Activated B cell treated with CpG ODN at 0.5 μM for 24 hours (primary cell): ENCODE measurements around the gene C1QL1. TPM values are rescaled to one million over a fixed set of nuclear protein-coding genes. Genes with fewer than 3 reads are reported as not detected.

Experiments used
- ATAC-seq: fragments of 200-7000 bp; cut with Tn5 transposase; one replicate; pipeline ENCODE4 v1.10.0; 2021; ENCODE audit warnings: low read depth, mild to moderate bottlenecking, moderate library complexity
- CTCF ChIA-PET: fragments of 350-600 bp; sonication (Branson Sonifier 250); formaldehyde crosslinking; loops from one replicate; lab custom pipeline; 2021; ENCODE audit warnings: antibody characterized with exemption; lab: Charles Lee
- POLR2A ChIA-PET: fragments of 350-600 bp; sonication (Branson Sonifier 250); formaldehyde crosslinking; loops from one replicate; lab custom pipeline; 2021; ENCODE audit warnings: antibody characterized with exemption; lab: Charles Lee
- DNase-seq: peaks from one replicate; pipeline ENCODE4 v3.0.0; 2022
- H3K27ac Mint-ChIP-seq: one replicate; pipeline ENCODE4 v1.8.0; 2020; ENCODE audit warnings: mixed read lengths
- H3K27me3 Mint-ChIP-seq: one replicate; pipeline ENCODE4 v1.8.0; 2021; ENCODE audit warnings: mixed read lengths
- H3K36me3 Mint-ChIP-seq: one replicate; pipeline ENCODE4 v1.8.0; 2021; ENCODE audit warnings: low read depth, mixed read lengths
- H3K4me1 Mint-ChIP-seq: one replicate; pipeline ENCODE4 v1.8.0; 2021; ENCODE audit warnings: mixed read lengths
- H3K4me3 Mint-ChIP-seq: one replicate; pipeline ENCODE4 v1.8.0; 2020; ENCODE audit warnings: mild to moderate bottlenecking, mixed read lengths
- H3K9me3 Mint-ChIP-seq: one replicate; pipeline ENCODE4 v1.8.0; 2020; ENCODE audit warnings: mixed read lengths
- intact Hi-C: fragments of 100-400 bp; cut with micrococcal nuclease; formaldehyde crosslinking; loops from one replicate; pipeline ENCODE4 v1.15.1; 2024
- total RNA-seq: library from RNA; stranded (reverse); gene quantifications from 2 replicates; pipeline ENCODE4 v1.2.3, GENCODE V29; 2022
- TF ChIP-seq, protein P1 (sequence below): fragments of 200-600 bp; IDR thresholded peaks from one replicate; pipeline ENCODE4 v1.8.0; 2022; ENCODE audit warnings: antibody characterized with exemption, mild to moderate bottlenecking

The C1QL1 gene
- total RNA-seq, 1 donor from 2014 or later, result not detected

DNA sequence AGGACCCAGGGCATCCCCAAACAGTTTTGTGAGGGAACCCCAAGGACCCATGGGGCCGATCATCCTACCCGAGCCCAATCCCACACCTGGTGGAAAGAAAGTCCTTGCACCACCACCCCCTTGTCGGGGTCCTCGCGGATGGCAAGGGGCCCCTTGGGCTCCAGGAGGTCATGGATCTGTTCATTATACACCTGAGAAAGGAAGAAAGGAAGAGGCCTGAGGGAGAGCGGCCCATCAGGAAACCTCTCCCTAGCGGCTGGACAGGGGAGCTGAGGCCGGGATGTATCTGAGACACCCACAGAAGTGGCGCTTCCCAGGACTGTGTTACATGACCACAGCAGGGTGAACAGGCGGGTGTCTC, 33.4 kb downstream of the C1QL1 start:
- TF ChIP-seq, protein P1, sequence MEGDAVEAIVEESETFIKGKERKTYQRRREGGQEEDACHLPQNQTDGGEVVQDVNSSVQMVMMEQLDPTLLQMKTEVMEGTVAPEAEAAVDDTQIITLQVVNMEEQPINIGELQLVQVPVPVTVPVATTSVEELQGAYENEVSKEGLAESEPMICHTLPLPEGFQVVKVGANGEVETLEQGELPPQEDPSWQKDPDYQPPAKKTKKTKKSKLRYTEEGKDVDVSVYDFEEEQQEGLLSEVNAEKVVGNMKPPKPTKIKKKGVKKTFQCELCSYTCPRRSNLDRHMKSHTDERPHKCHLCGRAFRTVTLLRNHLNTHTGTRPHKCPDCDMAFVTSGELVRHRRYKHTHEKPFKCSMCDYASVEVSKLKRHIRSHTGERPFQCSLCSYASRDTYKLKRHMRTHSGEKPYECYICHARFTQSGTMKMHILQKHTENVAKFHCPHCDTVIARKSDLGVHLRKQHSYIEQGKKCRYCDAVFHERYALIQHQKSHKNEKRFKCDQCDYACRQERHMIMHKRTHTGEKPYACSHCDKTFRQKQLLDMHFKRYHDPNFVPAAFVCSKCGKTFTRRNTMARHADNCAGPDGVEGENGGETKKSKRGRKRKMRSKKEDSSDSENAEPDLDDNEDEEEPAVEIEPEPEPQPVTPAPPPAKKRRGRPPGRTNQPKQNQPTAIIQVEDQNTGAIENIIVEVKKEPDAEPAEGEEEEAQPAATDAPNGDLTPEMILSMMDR, result no peak
- H3K27me3 Mint-ChIP-seq, result no peaks in the 10 kb centered on the region
- H3K36me3 Mint-ChIP-seq, result no peaks in the 10 kb centered on the region
- H3K4me1 Mint-ChIP-seq, result no peaks in the 10 kb centered on the region
- no peaks in the 10 kb centered on the region for H3K9me3 Mint-ChIP-seq
- intact Hi-C loops, result no loop called here
- DNase-seq (no peak), ATAC-seq (no peak)
- ChIA-PET CTCF (no interaction called here), POLR2A (no interaction called here)
- H3K4me3 Mint-ChIP-seq, result no peak overlapping the region
- no peak overlapping the region for H3K27ac Mint-ChIP-seq

DNA sequence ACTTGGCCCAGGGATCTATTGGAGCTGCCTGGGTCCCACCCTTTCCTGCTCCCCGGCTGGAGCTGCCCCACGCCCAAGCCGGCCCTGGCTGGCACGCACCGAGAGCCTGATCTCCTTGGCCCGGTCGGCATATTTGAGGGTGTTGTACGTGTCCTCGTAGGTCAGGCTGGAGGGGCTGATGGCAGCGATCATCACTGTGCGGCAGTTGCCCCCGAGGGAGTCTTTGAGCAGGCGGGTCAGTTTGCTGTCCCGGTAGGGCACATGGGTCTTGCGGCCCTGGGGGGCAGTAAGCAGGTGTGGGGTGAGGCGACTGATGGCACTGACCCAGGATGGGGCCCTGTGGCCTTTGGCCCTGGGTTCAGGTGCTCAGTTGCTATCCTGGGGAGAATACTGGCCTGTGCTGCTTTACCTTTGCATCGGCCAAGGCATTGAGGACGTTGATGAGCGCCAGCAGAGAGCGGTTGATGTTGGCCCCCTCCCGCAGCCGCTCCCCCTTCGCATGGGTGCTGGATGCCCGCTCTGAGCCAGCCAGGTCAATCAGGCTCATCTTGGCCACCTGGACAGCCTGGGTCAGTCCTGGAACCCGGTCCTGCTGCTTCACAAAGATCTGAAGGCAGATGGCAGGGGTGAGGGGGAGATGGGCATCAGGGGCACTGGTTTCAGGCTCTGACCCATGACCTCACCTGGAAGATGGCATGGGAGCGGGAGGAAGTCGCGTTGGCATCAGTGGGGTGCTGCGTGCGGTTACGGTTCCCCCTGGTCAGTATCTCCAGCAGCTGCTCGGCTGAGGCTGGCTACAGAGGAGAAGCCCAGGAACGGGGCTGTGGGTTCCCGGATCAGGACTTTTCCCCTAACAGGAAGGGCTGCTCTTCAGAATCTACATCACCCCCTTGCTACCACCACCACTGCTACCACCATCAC, 34.0 kb downstream of the C1QL1 start:
- ATAC-seq (no peak), DNase-seq (no peak)
- POLR2A ChIA-PET, result no interaction called here
- H3K4me1 Mint-ChIP-seq, result no peaks in the 10 kb centered on the region
- CTCF ChIA-PET, result no interaction called here
- TF ChIP-seq, protein P1, result no peak
- H3K4me3 Mint-ChIP-seq, result no peak overlapping the region
- intact Hi-C loops, result no loop called here
- no peaks in the 10 kb centered on the region for H3K27me3 Mint-ChIP-seq
- H3K9me3 Mint-ChIP-seq, result no peaks in the 10 kb centered on the region
- H3K36me3 Mint-ChIP-seq, result no peaks in the 10 kb centered on the region
- no peak overlapping the region for H3K27ac Mint-ChIP-seq

DNA sequence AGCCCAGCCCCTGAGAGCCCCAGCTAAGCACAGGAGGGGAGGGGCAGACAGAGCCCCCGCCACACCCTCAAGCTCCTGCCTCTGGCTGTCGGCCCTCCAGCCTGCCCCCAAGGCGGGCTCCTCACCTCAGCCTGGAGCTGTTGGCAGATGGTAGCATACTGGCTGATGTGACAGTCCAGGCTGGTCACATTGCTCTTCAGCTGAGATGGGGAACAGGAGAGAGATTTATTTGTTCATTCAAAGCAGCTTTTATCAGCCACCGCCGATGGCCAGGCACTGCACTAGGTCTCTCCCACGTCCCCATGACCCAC, 35.4 kb downstream of the C1QL1 start:
- DNase-seq, result no peak
- CTCF ChIA-PET, result no interaction called here
- ATAC-seq, result no peak
- H3K9me3 Mint-ChIP-seq, result no peaks in the 10 kb centered on the region
- H3K36me3 Mint-ChIP-seq, result no peaks in the 10 kb centered on the region
- H3K4me3 Mint-ChIP-seq, result no peak overlapping the region
- POLR2A ChIA-PET, result no interaction called here
- no peaks in the 10 kb centered on the region for H3K27me3 Mint-ChIP-seq
- H3K4me1 Mint-ChIP-seq, result no peaks in the 10 kb centered on the region
- intact Hi-C loops, result no loop called here
- TF ChIP-seq, protein P1, result no peak
- no peak overlapping the region for H3K27ac Mint-ChIP-seq

DNA sequence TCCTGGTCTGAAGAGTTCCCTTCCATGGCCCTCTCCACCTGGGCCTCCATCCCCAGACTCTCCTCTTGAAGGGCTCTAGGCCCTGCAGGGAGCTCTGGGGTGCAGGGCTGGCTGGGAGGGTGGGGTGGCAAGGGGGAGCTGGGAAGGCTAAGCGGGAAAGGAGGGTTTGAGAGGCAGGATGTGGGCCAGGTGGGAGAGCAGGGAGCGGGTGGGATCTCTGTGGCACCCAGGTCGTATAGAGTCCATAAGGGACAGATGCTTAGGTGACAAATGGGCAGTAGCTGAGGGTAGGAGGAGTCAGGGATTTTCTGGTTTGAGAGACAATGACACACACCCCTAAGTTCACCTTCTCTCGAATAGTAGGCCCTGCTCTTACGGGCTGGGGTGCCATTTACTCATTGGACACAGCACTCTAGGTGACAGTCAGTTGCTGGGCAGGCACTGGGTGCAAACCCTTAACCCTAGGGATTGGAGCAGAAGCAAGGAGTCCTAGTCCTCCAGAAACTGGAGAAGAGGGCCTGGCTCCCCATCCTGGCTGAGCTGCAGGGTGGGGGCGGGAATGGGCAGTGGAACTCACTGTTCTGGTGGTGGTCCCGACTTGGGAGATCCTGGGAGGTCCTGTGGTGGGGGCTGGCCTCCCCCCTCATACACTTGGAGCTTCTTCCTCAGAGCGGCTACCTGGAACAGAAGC, 35.9 kb downstream of the C1QL1 start:
- Mint-ChIP-seq H3K9me3 (no peaks in the 10 kb centered on the region), H3K36me3 (no peaks in the 10 kb centered on the region), H3K4me1 (no peaks in the 10 kb centered on the region), H3K27ac (no peak overlapping the region), H3K27me3 (no peaks in the 10 kb centered on the region), H3K4me3 (no peak overlapping the region)
- TF ChIP-seq, protein P1, result no peak
- no peak for ATAC-seq
- CTCF ChIA-PET, result no interaction called here
- no peak for DNase-seq
- intact Hi-C loops, result no loop called here
- POLR2A ChIA-PET, result no interaction called here

DNA sequence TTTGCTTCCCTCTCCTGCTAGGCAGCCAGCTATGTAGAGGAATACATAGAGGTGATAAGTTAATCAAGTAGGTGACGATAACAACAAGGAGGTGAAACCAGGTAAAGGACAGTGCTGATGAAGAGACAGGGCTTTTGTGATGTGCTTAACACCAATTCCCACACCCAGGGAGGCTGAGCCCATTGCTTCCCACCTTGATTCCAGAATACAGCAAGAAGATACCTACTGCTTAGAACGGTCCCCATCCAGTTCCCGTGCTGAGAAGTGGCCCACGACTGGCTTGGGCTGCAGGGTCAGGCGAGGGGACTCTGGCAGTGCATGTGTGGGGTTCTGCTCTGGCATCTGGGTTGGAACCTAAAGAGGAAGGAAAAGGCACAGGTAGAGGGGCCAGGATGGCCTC, 36.7 kb downstream of the C1QL1 start:
- Mint-ChIP-seq H3K27ac (no peak overlapping the region), H3K27me3 (no peaks in the 10 kb centered on the region), H3K9me3 (no peaks in the 10 kb centered on the region), H3K36me3 (no peaks in the 10 kb centered on the region), H3K4me1 (no peaks in the 10 kb centered on the region), H3K4me3 (no peak overlapping the region)
- intact Hi-C loops, result no loop called here
- DNase-seq (no peak), ATAC-seq (no peak)
- TF ChIP-seq, protein P1, result no peak
- ChIA-PET POLR2A (interaction anchor here (0.6 kb wide), 1 partner anchor 35 kb away, joined by 5 read pairs; no protein-coding TSS in a partner anchor), CTCF (no interaction called here)
